ENCODE data around the gene ACAA1. TPM values are rescaled to one million over a fixed set of nuclear protein-coding genes. Genes with fewer than 3 reads are reported as not detected.

ACAA1 gene
- total RNA-seq, 1 donor = 34.8 TPM

DNA sequence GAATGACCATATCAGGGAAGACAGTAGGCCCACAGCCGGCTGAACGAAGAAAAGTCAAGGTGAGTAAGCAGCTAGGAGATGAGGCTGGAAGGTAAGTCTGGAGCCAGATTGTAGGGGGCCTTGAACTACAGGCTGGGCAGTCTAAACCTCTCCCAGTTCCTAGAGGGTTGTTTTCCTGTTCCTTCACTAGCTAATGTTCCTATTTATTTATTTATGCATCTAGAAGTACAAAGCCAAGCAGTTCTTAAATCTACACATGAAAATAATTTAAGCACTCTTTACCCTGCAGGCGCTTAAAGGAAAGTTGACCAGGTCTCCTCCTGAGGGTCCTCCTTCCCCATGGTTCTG, 3.7 kb downstream of the ACAA1 start:
- H3K4me3 ChIP-seq (ENCODE audit: low read length) = no peak overlapping the region
- no peaks in the 10 kb centered on the region for H3K9me3 ChIP-seq (ENCODE audit: low read depth, low read length)
- H3K27me3 ChIP-seq (ENCODE audit: insufficient read depth, low read length) = no peaks in the 10 kb centered on the region
- peaks cover 36% of the 10 kb centered on the region for H3K4me1 ChIP-seq (ENCODE audit: insufficient read depth, low read length)

DNA sequence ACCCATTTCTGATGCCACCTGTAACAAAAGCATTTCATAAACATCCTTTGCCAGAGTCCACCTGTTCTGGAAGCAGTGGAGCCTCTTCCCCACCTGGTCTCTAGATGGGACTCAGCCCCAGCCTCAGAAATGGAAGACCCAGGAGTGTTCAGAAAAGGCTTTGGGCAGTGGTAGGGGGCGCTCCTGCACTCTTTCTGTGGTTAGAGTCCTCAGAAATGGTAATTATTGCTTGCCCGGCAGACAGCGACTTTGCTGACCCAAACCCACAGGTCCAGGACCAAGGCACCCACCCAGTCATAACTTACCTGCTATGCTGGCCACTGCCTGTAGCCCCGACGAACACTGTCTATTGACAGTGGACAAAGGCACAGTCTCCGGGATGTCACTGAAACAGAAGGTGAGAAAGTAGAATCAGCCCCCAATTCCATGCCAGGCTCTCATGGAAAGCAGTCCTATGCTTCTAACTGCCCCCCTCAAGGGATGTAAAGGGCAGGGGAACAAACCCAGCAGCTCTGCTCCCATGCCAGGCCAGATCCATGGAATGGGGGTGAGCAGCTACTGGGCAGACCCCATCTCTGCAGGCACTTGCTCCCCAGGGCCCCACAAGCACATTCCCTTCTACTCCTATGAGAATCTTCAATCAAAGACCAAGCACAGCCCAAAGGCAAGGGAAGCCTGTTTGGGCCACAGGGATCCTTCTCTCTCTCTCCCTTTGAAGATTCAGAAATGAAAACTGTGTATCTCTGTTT, 5.1 kb downstream of the ACAA1 start:
- no peak overlapping the region for H3K4me3 ChIP-seq (ENCODE audit: low read length)

DNA sequence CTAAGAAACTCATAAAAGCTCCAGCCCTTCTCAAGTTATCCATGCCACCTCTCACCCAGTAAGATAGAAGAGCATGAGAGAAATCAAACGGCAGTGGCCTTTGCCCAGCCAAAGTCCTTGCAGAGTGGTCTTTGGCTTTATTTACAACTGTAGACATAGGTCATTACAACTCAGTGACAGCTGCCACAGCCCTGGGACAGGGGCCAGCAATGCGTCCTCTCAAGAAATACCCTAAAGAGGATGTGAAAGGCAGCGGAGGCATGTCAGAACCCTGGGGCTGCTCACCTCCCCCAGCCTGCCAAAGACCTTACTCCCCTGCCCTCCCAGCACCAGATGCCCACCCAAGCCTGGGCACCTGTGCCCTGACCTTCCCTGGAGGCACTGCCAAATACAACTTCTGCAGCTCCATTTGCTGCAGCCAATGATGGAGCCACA, 6.3 kb downstream of the ACAA1 start:
- H3K9me3 ChIP-seq (ENCODE audit: low read depth, low read length) = no peaks in the 10 kb centered on the region
- H3K4me1 ChIP-seq (ENCODE audit: insufficient read depth, low read length) = peaks cover 19% of the 10 kb centered on the region
- H3K27me3 ChIP-seq (ENCODE audit: insufficient read depth, low read length) = no peaks in the 10 kb centered on the region
- no peak overlapping the region for H3K4me3 ChIP-seq (ENCODE audit: low read length)

More for the DNA sequence above, 5.1 kb downstream of the ACAA1 start:
- Histone ChIP-seq H3K9me3 (ENCODE audit: low read depth, low read length) (no peaks in the 10 kb centered on the region), H3K4me1 (ENCODE audit: insufficient read depth, low read length) (peaks cover 27% of the 10 kb centered on the region), H3K27me3 (ENCODE audit: insufficient read depth, low read length) (no peaks in the 10 kb centered on the region)

DNA sequence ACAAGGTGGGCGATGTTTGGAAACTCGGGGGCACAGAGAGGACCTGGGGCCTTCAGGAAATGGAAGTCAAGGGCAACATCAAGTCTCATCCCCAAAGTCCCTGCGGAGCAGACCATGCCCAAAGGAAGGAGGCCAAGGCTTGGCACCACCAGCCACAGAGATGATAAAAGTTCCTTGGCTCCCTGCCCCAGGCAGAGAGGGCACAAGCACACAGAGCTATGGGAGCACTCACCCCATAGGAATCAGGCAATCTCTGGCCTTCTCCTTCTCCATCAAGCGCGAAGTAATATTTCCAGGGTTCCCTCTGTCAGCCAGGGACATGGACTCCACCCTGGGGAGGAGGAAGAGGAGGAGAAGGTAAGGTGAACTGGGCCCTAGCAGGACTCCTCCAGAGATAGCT, 7.9 kb downstream of the ACAA1 start:
- H3K4me1 ChIP-seq (ENCODE audit: insufficient read depth, low read length) = peaks cover 7% of the 10 kb centered on the region
- H3K27me3 ChIP-seq (ENCODE audit: insufficient read depth, low read length) = no peaks in the 10 kb centered on the region
- no peaks in the 10 kb centered on the region for H3K9me3 ChIP-seq (ENCODE audit: low read depth, low read length)
- no peak overlapping the region for H3K4me3 ChIP-seq (ENCODE audit: low read length)

DNA sequence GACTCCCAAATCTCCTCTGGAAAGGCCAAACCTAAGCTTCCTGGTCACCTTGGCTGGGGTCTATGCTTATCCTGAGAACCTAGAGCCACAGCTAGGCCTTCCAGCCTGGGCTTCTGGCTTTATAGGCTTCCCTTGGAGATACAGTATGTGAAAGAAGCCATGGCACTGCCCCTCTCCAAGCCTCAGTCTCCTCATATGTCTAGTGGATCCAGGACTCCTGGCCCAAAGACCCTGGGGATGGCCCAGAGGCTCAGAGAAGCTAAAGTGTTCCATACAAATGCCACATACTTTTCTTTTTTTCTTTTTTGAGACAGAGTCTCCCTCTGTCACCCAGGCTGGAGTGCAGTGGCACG, 8.6 kb downstream of the ACAA1 start:
- H3K27me3 ChIP-seq (ENCODE audit: insufficient read depth, low read length) = no peaks in the 10 kb centered on the region
- H3K4me1 ChIP-seq (ENCODE audit: insufficient read depth, low read length) = peaks cover 7% of the 10 kb centered on the region
- no peaks in the 10 kb centered on the region for H3K9me3 ChIP-seq (ENCODE audit: low read depth, low read length)
- H3K4me3 ChIP-seq (ENCODE audit: low read length) = no peak overlapping the region

DNA sequence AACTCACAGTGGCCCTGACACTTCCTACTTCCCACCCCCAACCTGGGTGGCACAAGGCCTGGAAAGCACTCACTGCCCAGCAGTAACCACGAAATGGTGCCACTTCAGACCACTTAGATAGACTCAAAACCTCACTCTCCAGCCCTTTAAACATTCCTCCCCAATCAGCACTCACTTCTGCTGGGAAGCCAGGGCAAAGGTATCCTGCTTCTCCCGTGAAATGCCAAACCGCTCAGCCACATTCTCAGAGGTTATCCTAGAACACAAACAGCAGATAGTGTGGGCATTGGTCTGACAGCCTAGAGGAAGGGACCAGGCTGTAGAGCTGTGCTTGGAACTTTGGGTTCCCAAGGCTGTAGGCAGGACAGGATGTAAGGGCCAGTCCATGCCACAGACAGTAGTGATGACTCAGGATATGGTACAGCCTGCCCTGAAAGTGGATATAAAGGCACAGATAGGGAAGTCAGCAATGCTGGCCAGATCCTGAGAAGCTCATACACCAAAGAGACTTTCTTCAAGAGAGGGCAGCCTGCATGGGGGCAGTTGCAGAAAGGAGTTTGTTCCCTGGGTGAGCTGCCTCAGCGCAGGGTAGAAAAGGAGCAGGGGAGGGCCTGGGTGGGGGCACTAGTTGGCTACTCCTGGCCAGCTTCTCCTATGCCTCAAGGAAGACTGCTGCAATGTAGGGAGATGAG, 9.2 kb downstream of the ACAA1 start:
- no peaks in the 10 kb centered on the region for H3K27me3 ChIP-seq (ENCODE audit: insufficient read depth, low read length)
- H3K4me3 ChIP-seq (ENCODE audit: low read length) = no peak overlapping the region
- H3K4me1 ChIP-seq (ENCODE audit: insufficient read depth, low read length) = peaks cover 3% of the 10 kb centered on the region
- H3K9me3 ChIP-seq (ENCODE audit: low read depth, low read length) = no peaks in the 10 kb centered on the region

DNA sequence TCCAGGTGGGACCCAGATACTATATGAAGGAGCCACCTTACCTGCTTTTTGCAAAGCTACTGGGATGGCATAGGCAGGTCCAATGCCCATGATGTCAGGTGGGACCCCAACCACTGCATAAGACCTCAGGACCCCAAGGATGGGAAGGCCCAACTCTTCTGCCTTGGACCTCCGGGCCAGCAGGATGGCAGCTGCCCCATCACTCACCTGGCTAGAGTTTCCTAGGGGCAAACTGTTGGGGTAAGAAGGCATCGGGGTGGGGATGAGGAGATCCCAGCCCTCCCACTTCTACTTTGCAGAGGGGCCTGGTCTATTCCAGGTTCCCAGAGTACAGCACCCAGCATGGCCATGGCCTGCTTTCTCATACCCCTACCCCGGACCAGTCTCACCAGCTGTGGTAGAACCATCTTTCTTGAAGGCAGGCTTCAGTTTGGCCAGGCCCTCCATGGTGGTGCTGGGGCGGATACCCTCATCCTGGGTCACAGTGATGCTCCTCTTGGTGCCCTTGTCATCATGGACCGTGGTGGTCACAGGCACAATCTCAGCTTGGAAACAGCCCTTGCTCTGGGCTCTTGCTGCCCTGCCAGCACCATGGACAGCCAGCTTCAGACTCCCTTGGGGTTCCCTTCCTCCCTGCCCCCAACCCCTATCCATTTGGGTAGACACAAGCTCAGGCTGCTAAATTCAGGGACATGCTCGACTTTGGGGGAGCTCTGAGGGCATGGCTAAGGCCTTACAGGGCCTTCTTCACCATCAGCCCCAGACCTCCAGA, 10.6 kb downstream of the ACAA1 start:
- H3K4me3 ChIP-seq (ENCODE audit: low read length) = no peak overlapping the region
- H3K27me3 ChIP-seq (ENCODE audit: insufficient read depth, low read length) = no peaks in the 10 kb centered on the region
- no peaks in the 10 kb centered on the region for H3K4me1 ChIP-seq (ENCODE audit: insufficient read depth, low read length)
- H3K9me3 ChIP-seq (ENCODE audit: low read depth, low read length) = no peaks in the 10 kb centered on the region

DNA sequence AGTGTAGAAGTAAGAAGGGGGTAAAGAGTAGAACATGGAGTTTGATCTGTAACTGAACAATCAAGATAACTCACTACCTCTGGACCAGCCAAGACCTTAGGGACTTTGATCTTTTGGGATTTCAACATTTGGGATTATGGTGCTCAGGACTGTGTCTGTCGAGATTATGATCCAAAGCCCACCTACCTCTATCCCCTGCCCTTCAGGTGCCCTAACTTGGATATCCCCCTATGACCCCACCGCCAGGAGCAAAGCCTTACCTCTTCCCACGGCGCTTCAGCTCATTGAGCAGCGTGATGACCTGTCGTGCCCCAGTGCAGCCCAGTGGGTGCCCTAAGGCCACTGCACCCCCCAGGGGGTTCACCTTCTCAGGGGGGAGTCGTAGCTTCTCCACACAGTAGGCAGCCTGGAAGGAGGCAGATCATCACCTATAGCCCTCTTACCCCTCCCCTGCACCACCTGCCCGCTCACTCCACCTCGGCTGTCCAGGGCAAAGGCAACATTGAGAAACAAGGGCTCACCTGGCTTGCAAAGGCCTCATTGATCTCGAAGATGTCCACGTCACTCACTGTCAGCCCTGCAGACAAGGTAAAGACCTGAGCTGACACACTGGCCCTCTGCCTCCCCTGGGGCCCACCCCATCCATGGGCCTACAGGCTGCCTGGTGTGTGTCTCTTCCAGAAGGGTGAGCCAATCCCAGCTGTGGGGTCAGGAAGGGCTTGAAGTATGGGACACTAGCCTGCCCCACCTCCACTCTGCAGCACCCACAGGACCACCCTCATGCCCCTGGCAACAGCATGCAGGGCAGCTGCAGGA, 11.4 kb downstream of the ACAA1 start:
- H3K4me1 ChIP-seq (ENCODE audit: insufficient read depth, low read length) = no peaks in the 10 kb centered on the region
- no peaks in the 10 kb centered on the region for H3K27me3 ChIP-seq (ENCODE audit: insufficient read depth, low read length)
- H3K9me3 ChIP-seq (ENCODE audit: low read depth, low read length) = no peaks in the 10 kb centered on the region
- H3K4me3 ChIP-seq (ENCODE audit: low read length) = no peak overlapping the region

DNA sequence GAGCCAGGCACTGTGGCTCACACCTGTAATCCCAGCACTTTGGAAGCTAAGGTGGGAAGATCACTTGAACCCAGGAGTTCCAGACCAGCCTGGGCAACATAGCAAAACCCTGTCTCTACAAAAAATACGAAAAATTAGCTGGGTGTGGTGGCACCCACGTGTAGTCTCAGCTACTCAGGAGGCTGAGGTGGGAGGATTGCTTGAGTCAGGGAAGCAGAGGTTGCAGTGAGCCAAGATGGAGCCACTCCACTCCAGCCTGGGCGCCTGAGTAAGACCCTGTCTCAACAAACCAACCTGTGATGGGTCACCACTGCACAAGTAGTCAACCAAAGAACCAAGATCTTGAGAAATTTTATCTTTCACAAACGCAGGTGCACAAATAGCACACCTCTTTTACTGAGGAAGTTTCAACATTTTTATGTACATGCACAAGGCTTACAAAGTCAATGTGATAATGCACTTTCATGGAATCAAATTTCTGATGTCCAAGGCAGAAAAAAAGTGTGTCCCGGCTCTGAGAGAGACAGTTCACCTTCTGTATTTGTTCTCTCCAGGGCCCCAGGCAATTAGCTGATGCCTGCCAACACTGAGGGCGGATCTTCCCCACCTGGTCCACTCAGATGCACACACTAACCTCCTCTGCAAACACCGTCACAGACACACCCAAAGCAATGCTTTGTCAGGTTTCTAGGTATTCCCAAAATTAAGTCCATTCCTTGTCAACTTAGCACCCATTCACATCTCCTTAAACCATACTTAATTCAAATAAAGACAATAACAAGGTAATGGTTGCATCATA, 12.4 kb downstream of the ACAA1 start:
- Histone ChIP-seq H3K4me3 (ENCODE audit: low read length) (no peak overlapping the region), H3K27me3 (ENCODE audit: insufficient read depth, low read length) (no peaks in the 10 kb centered on the region)

DNA sequence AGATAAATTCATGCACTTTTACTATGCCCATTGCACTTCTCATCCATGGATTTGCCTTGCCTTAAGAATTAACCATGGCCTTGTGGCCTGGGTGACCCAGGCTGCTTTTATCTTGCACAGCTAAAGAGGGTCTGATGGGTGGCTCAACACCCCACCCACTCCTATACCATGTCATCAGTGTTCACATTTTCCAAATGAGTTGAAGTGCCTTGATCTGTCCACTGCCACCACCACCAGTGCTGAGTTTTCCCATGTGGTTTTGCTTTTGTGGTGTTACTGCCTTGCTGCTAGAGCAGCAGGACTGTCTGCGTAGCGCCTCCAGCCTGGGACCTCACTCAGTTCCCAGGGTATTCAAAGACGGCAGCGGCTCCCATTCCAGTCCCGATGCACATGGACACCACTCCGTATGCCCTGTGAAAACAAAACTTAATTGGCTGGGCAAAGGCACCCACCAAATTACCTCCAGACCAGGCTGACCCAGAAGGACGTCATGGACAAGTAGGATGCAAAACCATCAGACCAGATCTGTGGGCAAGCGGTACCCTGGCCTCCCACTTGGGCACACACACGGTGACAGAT, 14.1 kb downstream of the ACAA1 start:
- H3K4me3 ChIP-seq (ENCODE audit: low read length) = no peak overlapping the region
- no peaks in the 10 kb centered on the region for H3K27me3 ChIP-seq (ENCODE audit: insufficient read depth, low read length)
- H3K9me3 ChIP-seq (ENCODE audit: low read depth, low read length) = no peaks in the 10 kb centered on the region
- H3K4me1 ChIP-seq (ENCODE audit: insufficient read depth, low read length) = no peaks in the 10 kb centered on the region

More for the DNA sequence above, 12.4 kb downstream of the ACAA1 start:
- Histone ChIP-seq H3K4me1 (ENCODE audit: insufficient read depth, low read length) (no peaks in the 10 kb centered on the region), H3K9me3 (ENCODE audit: low read depth, low read length) (no peaks in the 10 kb centered on the region)

DNA sequence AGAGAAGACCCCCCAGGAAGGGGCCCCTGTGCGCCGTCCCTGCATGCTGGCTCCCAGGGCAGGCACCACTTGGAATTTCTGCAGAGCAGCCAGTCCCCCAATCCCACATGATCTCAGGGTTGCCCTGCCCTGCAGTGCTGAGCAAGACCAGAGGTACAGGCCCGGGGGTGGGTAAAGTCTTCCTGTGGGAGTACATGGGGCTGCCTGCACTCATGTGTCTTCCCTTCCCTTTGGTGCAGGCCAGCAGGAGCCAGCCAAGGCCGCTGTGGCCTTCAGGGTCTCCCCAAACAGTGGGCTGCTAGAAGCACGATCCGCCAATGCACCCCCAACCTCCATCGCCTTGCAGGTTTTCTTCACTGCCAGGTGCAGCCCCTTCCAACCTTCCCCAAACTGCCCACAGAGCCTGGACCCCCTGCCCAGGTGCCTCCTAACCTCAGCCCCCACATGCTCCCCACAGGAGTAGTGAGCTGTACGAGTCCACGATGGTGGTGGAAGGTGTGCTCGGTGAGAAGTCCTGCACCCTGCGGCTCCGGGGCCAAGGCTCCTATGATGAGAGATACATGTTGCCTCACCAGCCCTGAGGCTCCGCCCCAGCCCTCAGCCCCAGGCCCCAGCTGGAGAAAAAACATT, 15.0 kb downstream of the ACAA1 start:
- no peaks in the 10 kb centered on the region for H3K27me3 ChIP-seq (ENCODE audit: insufficient read depth, low read length)
- no peaks in the 10 kb centered on the region for H3K4me1 ChIP-seq (ENCODE audit: insufficient read depth, low read length)
- H3K4me3 ChIP-seq (ENCODE audit: low read length) = no peak overlapping the region
- H3K9me3 ChIP-seq (ENCODE audit: low read depth, low read length) = no peaks in the 10 kb centered on the region

DNA sequence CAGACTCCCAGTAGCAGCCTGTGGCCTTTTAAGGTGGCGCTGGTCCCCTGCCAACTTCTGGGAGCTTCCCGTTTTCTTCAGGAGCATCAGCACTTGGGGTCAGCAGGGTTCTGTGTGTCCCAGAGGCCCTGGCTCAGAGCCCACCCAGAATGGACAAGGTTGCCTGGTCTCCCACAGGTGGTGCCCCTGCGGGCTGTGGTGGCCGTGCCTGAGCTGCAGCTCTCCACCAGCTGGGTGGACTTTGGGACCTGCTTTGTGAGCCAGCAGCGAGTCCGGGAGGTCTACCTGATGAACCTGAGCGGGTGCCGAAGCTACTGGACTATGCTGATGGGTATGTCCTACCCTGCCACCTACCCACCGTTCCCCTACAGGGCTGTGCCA, 15.5 kb downstream of the ACAA1 start:
- Histone ChIP-seq H3K4me3 (ENCODE audit: low read length) (no peak overlapping the region), H3K9me3 (ENCODE audit: low read depth, low read length) (no peaks in the 10 kb centered on the region), H3K27me3 (ENCODE audit: insufficient read depth, low read length) (no peaks in the 10 kb centered on the region), H3K4me1 (ENCODE audit: insufficient read depth, low read length) (no peaks in the 10 kb centered on the region)

DNA sequence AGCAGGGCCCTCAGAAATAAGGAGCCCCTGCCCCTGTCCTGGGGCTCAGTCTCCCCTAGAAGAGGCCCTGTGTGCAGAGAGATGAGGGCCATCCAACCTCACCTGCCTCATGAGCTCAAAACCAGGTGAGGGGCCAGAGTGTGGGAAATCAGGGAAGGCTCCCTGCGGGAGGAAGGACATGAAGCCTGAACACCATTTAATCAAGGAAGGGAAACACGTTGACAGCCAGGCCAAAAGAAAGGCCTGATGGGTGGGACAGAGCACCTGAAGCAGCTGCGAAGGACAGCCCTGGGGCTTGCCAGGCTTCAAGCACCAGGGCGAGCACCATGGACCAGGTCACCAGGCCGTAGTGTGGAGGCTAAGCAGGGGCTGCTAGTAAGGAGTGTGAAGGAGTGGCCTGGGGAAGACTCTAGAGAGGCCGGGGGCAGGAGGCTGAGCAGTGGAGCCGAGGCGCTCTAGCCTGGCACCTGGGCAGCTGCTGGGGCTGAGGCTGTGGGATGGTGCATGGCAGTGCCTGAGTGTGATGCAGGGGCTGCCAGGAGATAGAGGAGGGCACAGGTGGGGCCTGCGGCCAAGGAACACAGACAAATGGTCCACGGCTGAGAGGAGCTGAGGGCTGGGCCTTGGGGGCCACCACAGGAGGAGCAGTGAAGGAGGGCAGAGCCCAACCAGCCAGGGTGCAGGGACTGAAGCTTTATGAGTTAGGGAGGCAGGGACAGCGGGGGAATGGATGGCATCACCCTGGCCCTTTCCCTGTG, 16.1 kb downstream of the ACAA1 start:
- H3K27me3 ChIP-seq (ENCODE audit: insufficient read depth, low read length) = no peaks in the 10 kb centered on the region
- H3K9me3 ChIP-seq (ENCODE audit: low read depth, low read length) = no peaks in the 10 kb centered on the region
- H3K4me1 ChIP-seq (ENCODE audit: insufficient read depth, low read length) = no peaks in the 10 kb centered on the region
- H3K4me3 ChIP-seq (ENCODE audit: low read length) = no peak overlapping the region

All from mononuclear cell (primary cell).